GM10847 (cell line): ENCODE results near the gene OR6N2.

Source experiments
- POLR2A ChIP-seq: IDR thresholded peaks from 2 replicates; pipeline ENCODE4 v1.6.1; 2011; ENCODE audit not compliant: insufficient read length; ENCODE audit errors: extremely low read depth

OR6N2 gene

DNA sequence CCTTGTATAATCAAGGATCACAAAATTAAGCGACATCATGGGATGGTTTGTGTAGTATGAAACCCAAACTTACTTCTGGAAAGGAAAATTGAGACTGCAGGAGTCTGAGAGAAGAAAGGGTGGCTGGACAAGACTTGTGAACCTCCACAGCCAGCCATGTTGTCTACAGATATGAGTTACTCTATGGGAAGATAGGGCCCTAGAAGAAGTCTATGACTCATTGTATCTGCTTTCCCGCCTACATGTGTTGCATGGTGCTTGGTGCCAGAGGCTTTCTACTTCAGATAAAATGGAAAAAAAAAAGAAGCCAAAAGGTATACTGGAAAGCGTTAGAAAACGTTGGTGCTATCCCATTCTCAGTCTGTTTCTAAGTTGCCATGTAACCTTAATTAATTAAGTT lies 18.7 kb upstream of the OR6N2 start:
- TF ChIP-seq POLR2A: no peak

DNA sequence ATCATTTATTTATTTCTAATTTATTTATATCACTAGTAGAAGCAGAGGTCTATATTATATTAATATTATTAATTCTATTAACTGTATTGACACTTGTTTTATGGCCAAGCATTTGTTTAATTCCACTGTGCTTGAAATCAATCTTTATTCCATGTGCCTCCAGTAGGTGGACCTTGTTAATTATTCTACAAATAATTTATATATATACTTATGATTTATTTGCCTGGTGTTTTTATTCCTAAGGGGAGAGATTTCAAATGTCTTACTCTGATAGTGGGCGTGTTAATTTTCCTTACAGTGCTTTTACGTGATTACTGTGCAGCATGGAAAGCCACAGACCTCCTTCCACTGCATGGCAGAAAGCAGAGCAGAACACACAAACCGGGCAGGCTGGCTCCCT lies 17.5 kb upstream of the OR6N2 start:
- TF ChIP-seq POLR2A: no peak

DNA sequence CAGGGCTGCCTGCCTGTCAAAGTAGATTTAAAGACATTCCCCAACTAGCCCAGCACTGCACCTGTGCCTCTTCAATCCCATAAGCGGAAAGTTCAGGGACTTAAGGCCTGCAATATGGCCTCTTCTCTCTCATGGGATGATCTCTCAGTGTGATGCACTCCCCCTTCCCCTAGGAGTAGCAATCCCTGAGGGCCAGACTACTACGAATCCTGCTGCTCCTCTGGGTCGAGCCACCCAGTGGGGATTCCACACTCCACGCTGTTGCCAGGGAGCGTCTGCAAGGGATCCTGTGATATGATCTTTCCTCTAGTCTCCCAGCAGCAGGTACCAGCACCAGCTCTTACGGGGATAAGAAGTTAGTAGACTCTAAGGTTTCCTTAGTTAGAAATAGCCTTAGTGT lies 13.2 kb upstream of the OR6N2 start:
- TF ChIP-seq POLR2A: no peak

DNA sequence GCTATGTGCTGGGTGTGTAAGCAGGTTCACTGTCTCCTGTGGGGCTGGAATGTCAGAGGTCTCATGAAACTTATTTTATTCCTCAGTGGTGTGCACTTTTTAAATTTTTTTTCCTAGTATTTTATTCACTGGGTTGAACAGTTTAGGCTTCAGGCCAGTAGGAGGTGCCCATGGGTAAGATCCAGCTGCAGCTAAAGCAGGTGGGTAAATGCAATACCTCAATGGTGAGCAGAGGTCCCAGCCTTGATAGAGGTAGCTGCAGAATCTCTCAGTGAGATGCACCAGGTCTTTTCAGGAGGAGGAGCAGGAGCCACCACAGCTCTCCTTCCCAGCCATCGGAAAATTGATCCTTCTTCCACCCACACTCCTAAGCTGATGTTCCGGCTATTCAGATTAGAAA lies 12.6 kb upstream of the OR6N2 start:
- no peak for TF ChIP-seq POLR2A

DNA sequence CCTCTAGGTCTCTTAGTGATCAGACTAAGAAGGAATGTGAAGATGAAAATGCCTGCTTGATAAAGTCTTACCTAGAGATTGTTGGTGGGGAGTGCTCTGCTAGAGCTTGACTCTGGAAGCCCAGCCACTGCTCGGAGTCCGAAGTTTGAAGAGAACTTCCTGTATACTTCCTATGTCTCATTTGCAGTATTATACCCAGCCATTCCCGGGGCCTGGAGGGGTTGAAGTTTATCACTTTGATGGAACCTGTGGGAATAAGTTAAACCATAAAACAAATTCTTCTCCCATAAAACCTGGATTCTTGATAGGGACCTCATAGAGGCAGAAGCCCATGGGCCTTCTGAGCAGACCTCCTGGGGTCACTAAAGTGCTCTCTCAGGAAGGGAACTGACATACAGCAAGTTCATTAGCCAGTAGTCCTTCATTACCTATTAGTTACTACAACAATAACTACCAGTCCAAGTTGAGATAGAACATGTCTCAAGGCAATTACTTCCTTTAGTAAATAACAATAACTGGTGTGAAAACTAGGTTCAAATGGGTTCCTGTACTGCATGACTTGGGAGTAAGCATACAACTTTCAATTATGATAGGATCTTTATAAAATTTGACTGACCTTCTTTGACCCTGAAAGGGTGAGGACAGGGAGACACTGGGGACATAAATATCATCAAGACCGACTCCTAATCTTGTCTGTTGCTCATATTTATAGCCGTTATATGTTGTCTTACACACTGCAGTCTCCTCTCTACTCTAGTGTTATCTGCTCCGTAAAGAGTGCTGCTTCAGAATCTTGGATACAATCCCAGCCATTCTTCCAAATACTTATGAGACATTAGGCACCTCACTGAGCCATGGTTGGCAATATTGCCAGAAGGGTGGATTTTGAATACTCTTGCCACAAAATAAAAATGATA lies 8.8 kb downstream of the OR6N2 start, which contains the start of gene OR6N1:
TSS of gene OR6N1 (minus strand) at position 246 of the 917 bp plus-strand sequence. CDS start 5,513 bp downstream, outside the sequence.
- no peak for TF ChIP-seq POLR2A

DNA sequence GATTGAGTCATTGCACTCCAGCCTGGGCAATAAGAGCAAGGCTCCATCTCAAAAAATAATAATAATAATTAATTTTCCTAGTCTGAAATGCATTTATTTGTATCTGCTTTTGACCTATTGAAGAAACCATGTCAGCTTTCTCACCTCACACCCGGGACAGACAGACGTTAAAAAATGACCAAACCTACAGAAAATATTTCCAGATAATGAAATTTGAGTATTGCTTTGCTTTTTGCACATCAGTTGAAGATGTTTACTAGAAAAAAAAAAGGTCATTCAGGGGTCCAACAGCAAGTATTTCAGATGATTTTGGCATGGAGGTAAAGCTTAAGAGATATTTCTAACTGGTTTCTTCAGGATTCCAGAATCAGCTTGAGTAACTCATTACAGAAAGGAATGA lies 26.6 kb downstream of the OR6N2 start, which contains the start of gene OR6K6:
TSS of gene OR6K6 (plus strand) at position 301 of the 400 bp plus-strand sequence. CDS start 168 bp downstream, outside the sequence.
- TF ChIP-seq POLR2A: no peak

DNA sequence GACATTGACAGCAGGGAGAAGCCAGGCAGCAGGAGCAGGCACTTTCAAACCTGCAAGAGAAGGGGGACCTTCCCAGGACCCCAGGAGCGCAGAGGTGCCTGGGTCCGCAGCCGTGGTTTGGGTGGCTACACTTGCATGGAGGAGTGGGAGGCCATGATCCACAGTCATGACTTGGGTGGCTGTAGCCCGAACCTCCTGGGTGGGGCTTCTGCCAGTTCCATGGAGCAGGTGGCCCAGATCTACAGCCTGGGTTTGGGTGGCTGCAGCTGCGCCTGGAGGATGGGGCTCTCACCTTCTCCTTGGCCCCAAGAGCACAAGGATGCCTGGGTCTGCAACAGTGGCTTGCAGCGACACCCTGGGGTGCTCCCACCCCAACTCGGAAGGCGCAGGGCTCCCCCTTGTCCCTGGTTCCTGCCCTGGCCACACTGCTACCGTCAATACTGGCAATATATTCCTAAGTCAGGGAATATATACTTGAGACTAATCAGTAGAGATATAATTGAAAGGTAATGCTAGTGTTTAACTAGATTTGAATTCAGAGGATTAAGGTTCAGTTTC lies 28.8 kb downstream of the OR6N2 start:
- no peak for TF ChIP-seq POLR2A

DNA sequence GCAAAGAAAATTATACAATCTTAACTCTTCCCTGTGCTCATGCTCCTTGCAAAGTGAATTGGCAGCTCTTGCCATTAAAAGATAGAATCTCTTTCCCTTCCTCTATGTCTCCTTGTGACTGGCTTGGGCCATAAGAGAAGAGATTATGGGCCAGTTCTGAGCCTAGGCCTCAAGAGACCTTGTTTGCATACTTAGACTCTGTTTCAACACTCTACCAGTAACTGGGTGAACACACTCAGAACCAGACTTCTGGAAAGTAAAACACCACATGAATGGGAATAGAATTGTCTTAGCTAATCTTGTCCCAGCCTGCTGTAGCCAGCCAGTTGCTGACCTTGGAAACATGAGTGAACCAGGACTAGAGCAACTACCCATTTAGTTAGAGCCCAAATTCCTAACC lies 45.2 kb downstream of the OR6N2 start:
- TF ChIP-seq POLR2A: no peak

DNA sequence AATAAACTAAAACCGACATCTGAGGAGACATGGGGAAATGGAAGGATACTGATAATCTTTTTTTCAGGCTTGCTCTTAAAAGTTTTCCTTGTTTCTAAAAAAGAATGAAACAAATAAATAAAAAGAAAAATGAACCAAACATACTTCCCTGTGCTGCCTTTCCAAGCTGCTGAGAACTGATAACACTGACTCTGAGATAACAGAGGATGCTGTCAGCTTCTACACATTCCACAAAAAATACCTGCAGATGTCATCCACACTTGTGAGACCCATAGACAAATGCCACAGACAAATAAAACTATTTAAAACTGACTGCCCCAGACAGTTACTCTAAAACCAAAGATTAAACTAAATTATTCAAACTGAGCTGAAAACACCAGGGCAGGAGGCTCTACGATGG lies 48.5 kb downstream of the OR6N2 start:
- TF ChIP-seq POLR2A: no peak

DNA sequence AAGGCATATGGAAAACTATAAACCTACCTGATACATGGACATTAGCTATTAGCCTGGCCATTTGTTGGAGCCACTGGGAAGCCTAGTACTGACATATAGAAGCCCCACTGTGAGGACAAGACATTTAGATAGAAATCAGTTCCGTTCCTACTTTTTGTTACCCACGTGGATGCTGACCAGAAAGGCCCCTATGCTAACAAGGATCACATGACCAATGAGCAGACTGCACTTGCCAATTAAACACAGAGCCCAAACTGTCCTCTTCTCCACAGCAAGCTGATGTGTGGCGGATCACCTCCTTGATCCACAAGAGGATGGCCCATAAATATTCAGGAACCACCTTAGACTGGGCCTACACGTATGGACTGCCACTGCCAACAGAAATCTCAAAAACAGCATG lies 49.3 kb downstream of the OR6N2 start:
- TF ChIP-seq POLR2A: no peak

DNA sequence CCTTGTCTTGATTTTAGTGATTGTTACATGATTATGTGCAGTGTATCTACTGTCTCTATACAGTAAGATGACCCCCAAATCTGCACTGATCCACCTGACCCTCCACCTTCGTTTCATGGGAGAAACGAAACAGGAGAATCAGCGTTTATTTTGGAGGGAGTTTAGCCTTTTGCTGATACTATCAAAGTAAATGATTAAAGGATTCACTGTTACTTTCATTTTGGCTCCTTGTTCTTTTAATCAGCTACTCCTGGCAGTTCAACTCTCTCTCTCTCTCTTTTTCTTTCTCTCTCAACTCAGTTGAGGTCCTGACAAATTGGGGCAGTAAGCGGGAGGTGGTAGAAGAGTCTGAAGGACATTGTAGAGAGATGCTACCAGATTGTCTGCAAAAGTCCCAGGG lies 50.6 kb downstream of the OR6N2 start:
- TF ChIP-seq POLR2A: no peak

DNA sequence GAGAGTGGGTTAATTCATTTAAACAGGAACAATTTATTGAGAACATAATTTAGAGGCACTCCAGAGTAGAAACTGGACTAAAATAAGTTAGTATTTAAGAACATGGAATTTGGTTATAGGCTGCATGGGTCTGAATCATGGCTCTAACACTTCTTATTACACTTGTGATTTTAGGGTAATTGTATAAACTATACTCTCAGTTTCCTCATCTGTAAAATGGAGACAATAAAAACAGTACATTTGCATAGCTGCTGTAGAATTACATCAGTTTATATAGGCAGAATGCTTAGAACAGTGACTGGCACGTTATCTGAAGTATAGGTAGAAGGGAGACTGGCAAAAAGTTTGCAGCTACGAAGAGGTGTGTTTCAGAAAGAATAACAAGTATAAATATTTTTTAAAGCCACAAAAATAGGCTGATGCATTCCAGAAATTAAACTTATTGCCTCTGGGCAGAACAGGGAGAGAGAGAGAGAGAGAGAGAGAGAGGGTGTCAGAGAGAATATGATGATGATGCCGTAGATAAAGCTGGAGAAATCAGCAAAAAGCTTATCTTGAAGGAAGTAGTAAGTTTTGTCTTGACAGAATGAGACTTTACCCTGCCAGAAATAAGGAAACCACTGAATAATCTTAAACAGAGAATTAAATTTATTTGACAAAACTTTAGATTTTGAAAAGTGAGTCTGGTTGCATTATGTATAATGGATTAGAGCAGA lies 52.3 kb downstream of the OR6N2 start:
- no peak for TF ChIP-seq POLR2A

DNA sequence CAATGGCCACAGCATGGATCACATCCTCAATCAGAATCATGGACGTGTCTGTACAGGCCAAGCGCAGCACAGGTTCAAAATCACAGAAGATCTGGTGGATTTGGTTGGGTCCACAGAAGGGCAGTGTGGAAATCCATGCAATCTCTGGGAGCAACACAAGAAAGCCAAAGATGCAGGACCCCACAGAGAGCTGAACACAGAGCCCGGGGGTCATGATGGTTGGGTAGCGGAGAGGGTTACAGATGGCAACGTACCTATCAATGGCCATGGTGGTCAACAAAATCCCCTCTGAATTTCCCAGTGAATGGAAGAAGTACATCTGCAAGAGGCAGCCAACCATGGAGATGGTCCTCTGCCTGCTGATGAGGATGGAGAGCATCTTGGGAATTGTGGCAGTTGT lies 56.6 kb downstream of the OR6N2 start:
- TF ChIP-seq POLR2A: no peak
